NAMALWA (cell line): ENCODE measurements around the gene TMCO4.
"Not testable (repeated sequence)": the region's sequence is repeated elsewhere in the genome, so short reads cannot be mapped to it uniquely, and the experiment has no call there.

Experiments used
- DNase-seq: peaks from one replicate; pipeline ENCODE4 v3.0.0-alpha.2; 2015; ENCODE audit warnings: low spot score

The TMCO4 gene

DNA sequence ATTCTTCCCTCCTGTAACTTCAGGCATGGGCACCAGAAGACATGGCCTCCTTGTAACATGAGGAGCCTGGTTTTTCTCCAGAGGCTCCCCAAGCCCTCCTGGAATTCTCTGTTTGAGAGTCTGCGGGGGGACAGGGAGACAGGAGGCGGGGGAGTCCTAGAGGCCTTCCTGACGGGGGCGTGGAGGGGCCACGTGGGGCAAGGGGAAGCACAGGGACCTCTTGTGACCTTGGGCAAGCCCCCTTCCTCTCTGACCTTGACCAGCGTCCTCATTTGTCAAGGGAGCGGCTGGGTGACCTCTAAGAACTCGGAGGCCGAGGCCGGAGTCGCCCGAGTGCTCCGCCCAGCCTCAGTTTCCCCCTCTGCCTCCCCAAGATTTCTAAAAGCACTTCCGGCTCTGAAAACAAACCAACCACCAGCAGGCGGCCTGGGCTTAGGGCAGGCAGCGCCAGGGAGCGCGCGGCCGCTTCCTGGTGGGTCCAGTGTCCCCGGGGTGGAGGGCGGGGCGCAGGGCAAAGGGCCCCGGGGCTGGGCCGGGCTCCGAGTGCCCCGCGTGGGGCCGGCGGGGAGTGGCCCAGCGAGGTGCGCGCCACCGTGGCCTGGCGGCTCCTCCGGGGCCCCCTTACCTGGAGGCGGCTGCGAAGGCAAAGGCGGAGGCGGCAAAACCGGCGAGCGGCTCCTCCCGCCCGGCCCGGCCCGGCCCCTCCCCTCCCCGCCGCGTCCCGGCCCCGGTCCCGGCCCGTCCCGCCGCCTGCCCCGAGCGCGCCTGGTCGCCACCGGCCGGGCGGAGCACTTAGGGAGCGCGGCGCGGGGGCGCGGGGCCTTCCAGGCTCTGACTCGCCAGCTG is at the start of gene TMCO4:
TMCO4 (minus strand) TSS at position 687 of the 846 bp plus-strand sequence. CDS start 19,158 bp downstream, outside the sequence.
- DNase-seq, result peak; percentile 15

DNA sequence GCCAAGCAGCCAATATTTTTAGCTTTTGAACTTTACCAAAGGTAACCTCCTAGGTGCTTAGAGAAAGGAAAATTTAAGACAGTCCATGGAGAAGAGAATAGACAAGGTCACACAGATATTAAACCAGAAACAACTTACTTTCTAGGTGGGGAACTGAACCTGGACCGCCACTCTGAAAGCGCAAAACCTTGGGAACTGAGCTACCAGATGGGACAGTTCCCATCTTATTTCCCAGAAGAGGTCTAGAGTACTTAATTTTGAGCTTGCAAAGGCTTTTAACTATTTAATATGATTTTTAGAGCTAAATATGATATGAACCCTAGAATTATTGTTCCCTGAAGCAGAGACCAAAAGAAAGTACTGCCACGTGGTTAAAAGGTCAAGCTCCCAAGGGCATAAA is 49.6 kb upstream of the TMCO4 start:
- not testable (repeated sequence) for DNase-seq

DNA sequence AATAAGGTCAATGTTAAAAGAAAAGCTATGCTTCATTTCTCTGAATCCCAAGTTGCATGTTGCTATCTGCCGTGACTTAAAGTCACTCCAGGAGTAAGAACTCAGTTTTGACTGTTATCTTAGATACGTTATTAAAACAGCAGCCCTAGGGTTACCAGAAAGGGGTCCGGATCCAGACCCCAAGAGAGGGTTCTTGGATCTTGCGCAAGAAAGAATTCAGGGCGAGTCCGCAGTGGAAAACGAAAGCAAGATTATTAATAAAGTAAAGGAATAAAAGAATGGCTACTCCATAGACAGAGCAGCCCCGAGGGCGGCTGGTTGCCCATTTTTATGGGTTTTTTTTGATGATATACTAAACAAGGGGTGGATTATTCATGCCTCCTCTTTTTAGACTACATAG is 47.6 kb upstream of the TMCO4 start:
- not testable (repeated sequence) for DNase-seq

DNA sequence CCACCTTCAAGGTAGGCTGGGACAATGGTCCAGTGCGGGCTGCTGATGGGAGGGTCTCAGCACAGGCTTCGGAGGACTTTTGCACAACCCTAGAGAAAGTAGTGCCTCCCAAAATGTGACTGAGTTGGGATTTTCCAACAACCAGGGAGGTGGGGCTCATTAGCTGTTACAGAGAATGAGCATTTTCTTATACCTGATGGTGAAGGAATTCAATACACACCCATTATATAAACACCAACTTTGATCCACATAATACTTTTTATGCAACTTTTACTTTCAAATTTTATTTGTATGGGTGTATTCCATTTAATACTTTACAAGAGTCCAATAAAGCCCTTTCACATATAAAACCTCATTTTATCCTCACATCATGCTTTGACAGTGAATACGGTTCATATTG is 46.6 kb upstream of the TMCO4 start:
- no peak for DNase-seq

DNA sequence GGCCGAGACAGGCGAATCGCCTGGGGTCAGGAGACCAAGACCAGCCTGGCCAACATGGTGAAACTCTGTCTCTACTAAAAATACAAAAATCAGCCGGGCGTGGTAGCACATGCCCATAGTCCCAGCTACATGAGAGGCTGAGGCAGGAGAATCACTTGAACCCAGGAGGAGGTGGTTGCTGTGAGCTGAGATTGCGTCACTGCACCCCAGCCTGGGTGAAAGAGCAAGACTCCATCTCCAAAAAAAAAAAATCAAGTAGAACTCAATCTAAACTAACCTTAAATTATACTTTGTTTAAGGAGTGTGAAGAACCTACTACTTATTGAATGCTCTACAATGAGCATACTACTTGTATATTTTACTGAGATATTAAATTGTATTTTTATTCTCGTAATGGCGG is 45.8 kb upstream of the TMCO4 start:
- no peak for DNase-seq

DNA sequence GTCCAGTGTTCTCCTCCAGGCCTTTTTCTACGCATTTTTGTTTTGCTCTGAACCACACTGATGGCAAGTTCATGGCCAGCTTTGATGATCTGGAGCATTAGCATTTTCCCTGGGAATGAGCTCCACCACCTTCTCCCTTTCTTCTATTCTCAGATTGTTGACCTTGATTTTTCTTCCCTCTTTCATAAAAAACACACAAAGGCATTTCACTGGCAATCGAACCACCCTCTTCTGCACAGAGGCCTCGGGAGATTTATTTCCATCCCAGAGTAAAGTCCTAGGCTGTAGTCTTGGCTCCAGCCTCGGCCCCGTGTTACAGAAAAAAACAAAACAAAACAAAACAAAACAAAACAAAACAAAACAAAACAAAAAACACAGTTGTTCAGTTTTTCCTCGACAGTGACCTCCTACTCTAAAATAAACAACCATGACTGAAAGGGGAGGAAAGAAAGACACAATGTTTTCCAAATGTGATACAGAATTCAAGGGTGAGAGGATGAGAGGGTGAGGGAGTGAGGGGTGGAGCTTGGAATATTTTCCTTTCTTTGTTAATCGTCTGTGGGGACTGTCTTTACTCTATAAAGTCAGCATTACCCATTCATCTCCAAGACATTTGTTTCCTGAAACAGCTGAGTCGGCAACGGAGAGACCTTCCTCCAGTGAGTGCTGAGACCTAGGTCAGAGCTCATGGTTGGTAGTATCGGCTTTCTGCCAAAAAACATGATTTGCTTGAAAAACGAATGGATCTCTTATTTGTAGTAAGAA is 45.2 kb upstream of the TMCO4 start:
- DNase-seq, result no peak

DNA sequence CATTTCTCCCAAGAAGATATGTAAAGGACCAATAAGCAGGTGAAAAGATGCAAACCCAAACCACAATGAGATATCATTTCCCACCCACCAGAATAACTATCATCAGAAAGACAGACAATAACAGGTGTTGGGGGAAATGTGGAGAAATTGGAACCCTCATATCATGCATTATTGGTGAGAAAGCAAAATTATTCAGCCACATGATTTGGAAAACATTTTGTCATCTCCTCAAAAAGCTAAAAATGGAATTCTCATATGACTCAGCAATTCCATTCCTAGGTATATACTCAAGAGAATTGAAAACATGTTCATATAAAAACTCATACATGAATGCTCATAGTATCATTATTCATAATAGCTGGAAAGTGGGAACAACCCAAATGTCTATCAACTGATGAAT is 40.5 kb upstream of the TMCO4 start:
- DNase-seq, result no peak

DNA sequence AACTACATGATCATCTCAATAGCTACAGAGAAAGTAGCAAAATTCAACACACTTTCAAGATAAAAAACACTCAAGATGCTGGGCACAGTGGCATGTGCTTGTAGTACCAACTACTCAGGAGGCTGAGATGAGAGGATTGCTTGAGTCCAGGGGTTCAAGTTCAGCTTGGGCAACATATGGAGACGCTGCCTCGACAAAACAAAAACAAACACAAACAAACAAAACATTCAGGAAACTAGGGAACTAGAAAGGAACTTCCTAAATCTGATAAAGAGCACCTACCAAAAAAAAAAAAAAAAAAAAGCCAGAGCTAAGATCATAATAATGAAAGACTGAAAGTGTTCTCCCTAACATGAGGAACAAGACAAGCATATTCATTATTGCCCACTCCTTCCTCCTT is 38.1 kb upstream of the TMCO4 start:
- no peak for DNase-seq

DNA sequence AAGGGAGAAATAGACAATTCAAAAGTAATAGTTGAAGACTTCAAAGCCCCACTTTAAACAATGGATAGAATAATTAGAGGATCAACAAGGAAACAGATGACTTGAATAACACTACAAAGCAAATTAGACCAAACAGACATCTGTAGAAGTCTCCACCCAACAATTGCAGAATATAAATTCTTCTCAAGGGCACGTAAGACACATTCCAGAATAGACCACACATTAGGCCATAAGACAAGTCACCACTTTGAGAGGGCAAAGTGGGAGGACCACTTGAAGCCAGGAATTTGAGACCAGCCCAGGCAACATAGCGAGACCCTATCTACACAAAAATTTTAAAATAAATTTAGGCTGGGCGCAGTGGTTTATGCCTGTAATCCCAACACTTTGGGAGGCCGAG is 35.9 kb upstream of the TMCO4 start:
- no peak for DNase-seq

DNA sequence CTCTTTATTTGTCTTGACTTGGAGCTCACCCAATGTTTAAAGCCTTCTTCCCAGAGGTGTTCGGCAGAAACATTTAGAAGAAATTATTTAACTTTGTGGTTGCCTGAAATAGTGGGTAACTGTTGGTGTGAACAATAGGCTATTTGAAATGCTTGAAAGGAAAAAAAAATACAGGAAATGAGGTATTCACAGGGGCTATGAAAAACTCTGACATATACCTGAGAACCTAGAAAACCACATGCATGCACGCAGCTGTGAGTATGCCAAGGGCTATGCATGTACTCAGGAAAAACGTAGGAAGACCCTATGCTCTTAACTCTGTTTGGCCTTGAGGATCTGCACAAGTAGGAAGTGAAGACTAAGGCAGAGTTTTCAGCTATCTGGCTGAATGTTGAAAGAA is 31.7 kb upstream of the TMCO4 start:
- no peak for DNase-seq

DNA sequence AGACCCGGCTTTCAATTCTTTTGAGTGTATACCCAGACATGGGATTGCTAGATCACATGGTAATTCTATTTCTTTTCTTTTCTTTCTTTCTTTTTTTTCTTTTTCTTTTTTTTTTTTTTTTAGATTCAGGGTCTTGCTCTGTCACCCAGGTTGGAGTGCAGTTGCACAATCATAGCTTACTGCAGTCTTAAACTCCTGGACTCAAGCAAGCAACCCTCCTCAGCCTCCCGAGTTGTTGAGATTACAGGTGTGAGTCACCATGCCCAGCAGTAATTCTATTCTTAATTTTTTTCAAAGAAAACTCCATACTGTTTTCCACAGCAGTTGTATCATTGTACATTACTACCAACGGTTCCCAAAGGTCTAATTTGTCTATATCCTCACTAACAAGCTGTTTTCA is 28.8 kb upstream of the TMCO4 start:
- DNase-seq, result no peak

DNA sequence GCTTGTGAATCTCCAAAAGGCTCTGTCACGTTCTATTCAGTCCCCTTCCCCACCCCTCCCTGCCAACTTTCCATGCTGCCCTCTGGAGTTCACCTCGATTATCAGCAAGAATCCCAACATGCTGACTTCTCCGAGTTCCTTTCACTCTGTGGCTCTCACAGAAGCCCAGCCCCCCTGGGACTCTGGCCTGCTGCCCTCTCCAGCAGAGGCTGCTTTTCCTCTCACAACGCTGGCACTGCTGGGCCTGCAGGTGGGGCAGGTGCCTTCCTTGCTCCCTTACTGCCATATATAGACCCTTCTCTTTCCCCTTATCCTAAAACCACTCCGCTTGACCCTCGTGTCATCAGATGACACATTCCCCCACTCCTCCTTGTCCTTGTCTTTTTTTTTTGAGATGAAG is 25.6 kb upstream of the TMCO4 start:
- no peak for DNase-seq

DNA sequence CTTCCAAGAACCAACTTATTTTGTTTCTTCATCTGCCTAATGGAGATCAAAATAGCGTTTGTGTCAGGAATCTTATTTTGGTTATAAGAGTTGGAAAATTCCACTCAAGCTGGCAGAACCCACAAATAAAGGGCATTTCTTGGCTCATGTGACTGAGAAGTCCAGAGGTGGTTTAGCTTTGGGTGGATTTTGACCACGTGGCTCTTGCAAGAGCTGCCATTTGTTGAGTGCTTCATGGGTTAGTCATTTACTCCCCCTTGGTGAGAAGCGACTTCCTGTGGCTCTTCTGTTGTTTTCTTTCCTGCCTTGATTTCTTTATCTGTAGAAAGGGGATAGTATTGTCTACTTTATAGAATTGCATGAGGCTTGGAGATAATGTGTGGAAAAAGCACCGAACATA is 24.8 kb upstream of the TMCO4 start:
- no peak for DNase-seq

DNA sequence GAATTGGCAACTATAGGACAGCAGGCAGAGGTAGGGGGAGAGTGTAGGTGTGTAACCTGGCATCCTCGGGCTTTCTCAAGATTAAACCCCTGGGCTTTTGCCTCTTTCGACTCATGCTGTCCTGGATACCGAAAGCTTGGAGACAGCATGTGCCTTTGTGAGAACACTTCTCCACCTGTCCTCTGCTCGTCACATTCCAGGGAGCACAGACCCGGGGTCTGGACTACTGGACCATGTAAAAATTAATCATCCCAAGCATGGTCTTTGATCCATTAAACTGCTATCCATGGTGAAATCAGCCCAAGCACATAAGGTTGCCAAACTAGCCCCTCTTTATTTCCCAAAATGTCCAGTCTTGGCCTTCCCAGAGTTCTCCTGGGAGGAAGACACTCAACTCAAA is 24.3 kb upstream of the TMCO4 start:
- no peak for DNase-seq

DNA sequence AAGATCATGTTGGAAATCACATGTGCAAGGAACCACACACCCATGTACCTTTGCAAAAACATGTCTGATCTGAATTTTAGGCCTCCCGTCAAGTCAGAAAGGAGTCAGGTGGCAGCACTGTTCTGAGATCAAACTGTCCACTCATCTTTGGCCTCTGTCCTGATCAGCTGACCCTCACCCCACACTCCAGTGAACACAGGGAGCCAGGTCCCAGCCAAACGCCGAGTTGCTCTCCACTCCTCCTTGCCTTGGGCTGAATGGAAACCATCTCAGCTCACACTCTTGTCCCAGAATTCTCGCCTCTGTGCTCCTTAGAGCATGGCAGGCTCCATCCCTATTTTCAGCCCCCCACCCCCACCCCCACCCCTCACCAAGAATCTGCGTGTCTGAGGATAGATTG is 20.0 kb upstream of the TMCO4 start:
- DNase-seq, result no peak

DNA sequence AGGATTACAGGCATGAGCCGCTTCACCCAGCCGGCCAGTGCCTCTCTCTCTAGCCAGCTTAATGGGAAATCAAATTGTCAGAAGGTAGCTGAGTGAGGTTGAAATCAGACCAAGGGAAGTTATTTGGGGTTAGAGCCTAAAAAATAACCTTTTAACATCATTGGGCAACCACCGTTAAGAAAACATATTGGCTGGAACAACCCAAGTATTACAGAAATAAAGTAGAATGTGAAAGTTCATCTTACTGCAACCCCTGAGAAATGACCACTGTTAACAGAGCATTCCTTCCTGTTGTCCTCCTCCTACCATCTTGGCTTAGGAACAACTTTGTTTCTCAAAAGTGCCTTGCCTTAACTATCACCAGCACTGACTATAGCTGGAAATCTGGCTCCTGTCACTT is 18.6 kb upstream of the TMCO4 start:
- no peak for DNase-seq

DNA sequence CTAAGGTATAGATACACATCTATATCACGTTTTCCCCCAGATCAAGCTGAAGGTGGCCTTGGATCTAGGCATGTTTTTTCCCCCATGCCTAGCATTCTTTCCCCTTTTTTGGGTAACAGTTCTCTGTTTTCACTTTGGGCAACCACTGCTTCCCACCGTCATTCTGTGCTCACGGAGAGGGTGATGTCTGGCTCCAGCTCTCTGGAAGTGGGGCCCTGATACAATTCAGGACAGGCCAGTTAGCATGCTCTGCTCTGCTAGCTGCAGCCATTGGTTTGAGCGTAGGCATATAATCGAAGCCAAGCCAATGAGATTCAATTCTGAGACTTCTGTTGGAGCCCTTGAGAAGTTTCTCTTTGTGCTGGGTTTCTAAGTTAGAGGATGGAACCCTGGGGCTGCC is 17.4 kb upstream of the TMCO4 start:
- no peak for DNase-seq

DNA sequence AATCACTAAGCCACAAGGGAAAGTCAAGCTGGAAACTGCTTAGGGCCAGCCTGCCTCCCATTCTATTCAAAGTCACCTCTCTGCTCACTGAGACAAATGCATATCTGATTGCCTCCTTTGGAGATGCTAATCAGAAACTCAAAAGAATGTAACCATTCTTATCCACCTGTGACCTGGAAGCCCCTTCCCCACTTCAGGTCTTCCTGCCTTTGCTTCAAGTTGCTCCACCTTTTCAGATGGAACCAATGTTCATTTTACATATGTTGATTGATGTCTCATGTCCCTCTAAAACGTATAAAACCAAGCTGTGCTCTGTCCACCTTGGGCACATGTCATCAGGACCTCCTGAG is 17.0 kb upstream of the TMCO4 start:
- DNase-seq, result not testable (repeated sequence)

DNA sequence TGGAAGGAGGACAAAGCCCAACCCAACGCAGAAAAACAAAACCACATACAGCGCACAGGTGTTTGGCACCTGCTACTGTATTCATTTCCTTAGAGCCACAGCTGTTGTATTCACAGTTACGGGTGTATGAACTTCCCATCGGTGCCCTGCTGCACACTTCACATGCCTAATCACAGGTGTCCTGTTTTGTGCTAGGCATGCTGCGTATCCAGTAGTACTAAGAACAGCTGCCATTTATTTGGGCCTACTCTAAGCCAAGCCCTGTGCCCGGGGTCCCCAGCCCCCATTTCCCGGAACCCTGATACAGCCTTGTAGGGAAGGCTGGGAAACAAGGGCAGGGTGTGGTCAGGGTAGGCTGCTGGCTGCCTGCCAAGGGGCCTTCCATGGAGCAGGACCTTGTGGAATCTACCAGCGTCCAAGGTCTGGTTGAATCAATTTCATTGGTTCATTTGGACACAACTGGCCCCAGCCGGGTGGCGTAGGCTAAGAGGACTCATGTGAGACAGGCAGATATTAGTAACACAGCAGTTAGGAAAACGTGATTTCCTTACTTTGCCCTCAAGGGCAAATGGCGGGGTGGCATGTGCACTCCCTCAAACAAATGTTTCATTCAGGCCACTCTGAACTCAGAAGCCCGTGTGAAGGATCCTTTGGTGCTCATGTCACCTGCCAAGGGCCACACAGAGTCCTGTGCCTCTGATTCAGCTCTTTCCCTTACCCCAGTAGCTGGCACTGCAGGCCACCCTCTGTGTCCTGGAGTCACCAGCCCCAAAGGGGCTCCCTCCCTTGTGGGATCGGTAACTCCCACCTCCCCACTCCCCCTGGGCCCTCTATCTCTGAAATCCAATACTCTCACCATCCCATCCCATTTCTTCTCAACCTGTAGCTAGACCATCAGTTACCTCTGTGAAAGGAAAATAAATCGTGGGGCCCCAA is 16.4 kb upstream of the TMCO4 start:
- peak; percentile 55 for DNase-seq

DNA sequence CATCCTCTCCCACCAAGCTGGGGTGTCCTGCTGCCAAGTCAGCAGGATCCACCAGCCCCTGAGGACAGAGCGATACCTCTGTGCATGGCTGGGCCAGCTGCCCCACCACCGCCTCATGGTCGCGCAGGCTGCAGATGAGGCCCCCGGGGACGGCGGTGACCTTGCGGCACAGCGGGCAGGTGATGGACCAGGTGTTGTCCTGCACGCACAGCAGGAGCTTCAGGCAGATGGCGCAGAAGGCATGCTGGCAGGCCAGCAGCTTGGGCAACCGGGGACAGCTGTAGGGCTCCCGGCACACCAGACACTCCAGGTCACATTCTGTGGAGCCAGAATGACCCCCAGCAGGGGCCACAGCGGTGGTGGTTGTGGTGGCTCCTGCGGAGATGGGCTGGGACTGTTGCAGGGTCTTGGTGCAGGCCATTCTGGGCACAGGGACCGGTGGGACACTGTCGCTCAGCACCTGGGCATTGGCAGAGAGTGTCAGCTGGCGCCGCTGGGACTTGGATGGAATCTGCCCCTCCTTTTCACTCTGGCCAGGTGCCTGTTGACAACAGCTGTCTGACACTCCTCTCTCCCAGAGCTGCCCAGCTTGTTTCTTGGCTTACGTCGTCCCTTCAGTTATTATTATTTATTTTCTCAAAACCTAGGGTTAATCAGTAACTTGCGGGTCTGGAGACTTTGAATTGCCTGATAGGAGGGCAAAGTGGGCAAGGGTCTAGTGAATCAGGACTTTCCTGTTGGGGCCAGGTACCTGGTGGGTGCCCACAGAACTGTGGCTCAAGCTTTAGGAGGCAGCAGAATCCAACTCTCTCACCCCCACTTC is 15.2 kb upstream of the TMCO4 start, which contains the start of gene RNF186:
RNF186 (minus strand) TSS at position 603 of the 823 bp plus-strand sequence; CDS start at position 421, 182 bp downstream.
- no peak for DNase-seq

DNA sequence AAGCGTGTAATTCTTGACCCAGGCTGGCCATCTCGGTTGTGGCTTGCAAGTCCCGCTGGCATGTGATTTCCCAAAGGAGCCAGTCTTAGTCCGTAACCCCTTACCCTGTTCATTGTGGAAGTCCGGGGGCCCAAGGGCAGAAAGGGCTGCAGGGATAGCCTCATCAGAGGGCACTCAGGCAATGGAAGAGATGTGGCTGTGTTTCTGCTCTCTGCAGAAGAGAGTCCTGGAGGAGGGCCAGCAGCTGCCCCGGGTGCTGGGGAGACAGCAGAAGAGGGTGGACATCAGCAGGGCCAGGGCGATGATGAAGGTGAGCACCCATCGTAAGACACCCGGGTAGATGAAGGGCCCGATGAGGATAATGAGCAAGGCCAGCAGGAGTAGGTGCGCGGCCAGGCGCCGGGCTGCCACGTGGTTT is 14.5 kb upstream of the TMCO4 start:
- DNase-seq, result no peak

DNA sequence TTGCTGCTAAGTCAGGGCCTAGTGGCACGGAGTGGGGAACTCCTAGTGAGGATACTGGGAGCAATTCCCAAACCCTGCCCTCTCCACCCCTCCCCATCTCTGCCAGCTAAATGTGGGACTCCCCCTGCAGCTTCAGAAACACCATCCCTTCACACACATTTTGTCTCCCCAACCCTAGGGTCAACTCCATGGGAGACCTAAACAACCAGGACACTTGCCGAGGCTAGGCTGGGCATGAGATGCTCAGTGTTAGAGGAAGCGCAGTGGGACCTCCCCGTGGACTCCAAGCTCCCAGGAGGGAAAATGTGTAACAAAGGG is 13.9 kb upstream of the TMCO4 start:
- no peak for DNase-seq
